SK-MEL-5 (cell line): ENCODE measurements around the gene C5orf58. TPM values are rescaled to one million over a fixed set of nuclear protein-coding genes. Genes with fewer than 3 reads are reported as not detected.

Experiments
- DNase-seq: peaks from one replicate; pipeline ENCODE4 v3.0.0-alpha.2; 2016; ENCODE audit warnings: low read depth, low spot score
- in situ Hi-C: cut with HindIII; loops from 2 replicates; pipeline ENCODE4 v1.10.0; 2016; ENCODE audit warnings: low sequenced_read_pairs, high pct_unique_total_duplicates, low pct_unique_long_range_greater_than_20kb
- polyA plus RNA-seq, 2 experiments: library from polyadenylated mRNA; depleted of rRNA; stranded (reverse); fragments of >200 nt; gene quantifications; 2 replicates each; pipeline ENCODE4 v1.2.3, GENCODE V29; 2015
- total RNA-seq: library from RNA; depleted of rRNA; stranded (reverse); fragments of >200 nt; shearing (Covaris generic); gene quantifications from 2 replicates; pipeline ENCODE4 v1.2.3, GENCODE V29; 2014; rRNA removed

Gene C5orf58, protein sequence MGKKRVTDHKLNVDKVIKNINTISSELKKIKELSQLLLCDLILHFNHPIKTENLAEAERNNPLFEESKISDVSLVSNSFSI
- not detected in 2 replicates for total RNA-seq
- polyA plus RNA-seq (2015; cell fraction: cytosol; rRNA removed) = not detected in 2 replicates
- not detected in 2 replicates for polyA plus RNA-seq (2015; cell fraction: nucleus; rRNA removed)

DNA sequence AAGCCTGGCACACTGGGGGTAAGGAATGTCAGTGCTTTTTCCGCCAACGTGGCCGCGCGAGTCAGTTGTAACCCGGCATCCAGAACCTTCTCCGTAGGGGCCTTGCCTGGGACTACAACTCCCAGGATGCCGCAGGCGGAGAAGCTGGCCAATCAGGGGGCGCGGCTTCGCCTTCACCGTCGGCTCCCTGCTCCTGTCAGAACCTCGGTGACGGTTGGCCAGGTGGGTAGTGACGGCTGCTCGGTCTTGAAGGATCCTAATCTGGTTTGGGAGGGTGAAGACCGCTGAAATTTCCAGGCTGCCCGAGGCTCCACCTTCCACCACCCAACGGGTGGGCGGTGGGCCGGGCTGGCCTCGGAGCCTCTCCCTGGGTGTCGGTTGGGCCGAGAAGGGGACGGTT, at the start of gene C5orf58:
Gene C5orf58, plus strand, starts transcription at position 200 of the 400 bp plus-strand sequence. CDS start 1,992 bp downstream, outside the sequence.
- in situ Hi-C loops = no loop called here
- no peak for DNase-seq

DNA sequence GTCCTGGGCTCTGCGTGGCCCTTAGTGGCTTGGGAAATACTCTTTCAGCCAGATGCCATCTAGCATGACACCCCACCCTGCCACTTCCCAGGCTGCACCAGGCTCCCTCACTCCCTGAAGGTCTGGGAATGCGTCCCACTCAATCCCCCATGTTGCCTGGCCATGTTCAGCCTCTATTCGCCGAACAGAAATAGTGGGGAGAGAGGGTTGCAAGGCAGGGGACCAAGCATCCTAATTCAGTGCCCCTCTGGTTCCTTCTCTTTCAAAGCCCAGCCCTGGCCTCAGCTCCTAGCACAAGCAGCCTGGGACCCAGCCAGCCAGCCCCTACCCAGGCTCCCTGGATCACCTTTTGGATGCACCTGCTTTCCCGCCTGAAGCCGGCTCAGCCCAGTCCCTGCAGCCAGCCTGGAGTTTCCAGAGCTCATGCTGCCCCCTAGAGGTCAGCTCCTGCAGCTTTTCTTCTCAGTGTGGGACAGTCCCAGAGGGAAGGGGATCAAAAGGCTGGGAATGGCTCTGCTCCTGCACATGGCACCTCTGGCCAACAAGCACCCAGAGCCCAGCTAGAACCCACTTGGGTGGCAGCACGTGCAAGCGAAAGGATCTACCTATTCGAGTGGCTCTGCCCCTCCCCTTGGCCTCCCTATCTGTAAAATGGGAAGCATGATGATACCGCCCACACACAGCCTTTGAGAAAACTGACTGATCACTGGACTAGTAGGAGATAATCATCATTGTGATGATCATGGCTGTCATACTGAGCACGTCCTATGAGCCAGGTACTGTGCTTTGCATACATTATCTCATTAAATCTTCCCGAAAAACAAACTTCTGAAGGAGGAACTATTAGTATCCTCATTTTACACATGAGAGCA, 48.7 kb upstream of the C5orf58 start:
- peak; percentile 75 for DNase-seq
- in situ Hi-C loops = no loop called here

DNA sequence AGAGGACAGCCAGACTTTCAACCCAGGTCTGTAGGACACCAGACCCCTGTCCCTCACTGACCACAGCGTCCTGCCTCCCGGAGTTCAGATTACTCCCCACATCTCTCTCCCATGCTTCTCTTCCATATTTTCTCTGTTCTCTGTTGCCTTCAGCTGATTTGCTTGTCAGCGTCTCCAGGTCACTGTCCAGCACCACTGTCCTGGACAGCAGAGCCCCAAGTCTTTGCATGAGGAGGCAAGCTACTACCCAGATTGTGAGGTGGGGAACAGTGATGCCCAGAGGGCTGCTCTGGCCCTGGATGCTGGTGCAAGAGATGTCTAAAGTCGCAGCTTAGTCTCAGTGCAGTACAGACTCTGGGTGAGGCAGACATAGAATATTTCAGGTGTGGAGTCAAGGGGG, 48.0 kb upstream of the C5orf58 start:
- no peak for DNase-seq
- in situ Hi-C loops = no loop called here

DNA sequence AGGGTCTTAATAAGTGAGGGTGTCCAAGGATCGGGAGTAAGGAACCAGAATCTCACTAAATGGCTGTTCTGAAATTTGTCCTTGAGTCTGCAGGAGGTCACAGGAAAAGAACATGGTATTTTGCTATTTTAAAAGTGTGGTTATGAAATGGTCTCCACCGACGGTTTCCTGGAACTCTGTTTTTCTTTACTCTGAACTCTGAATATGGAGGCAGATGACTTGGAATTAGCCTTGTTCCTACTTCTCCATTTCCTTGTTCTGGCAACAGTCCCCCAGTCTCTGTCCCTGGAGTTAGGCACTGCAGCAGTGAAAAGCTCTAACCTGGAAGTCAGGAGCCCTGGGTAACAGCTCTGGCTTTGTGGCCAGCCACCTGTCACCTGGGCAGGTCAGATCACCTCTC, 46.6 kb upstream of the C5orf58 start:
- no peak for DNase-seq
- in situ Hi-C loops = no loop called here

DNA sequence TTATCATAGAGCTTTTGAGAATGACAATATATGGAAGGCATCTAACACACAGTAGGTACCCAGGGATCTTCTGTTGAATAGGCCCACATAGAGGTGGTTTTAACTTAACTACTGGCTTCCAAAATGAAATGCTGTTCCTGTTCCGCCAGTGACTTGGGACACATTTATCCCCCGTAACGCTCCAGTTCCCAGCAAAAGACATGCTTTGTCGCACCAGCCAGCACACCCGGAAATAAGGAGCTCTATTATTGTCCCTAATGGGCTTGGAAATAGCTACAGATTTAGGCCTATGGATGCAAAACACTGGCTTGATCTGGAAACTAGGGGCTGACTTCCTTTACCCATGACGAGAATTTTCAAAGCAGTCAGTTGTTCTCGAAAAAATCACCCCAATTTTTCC, 45.9 kb upstream of the C5orf58 start:
- in situ Hi-C loops = no loop called here
- no peak for DNase-seq

DNA sequence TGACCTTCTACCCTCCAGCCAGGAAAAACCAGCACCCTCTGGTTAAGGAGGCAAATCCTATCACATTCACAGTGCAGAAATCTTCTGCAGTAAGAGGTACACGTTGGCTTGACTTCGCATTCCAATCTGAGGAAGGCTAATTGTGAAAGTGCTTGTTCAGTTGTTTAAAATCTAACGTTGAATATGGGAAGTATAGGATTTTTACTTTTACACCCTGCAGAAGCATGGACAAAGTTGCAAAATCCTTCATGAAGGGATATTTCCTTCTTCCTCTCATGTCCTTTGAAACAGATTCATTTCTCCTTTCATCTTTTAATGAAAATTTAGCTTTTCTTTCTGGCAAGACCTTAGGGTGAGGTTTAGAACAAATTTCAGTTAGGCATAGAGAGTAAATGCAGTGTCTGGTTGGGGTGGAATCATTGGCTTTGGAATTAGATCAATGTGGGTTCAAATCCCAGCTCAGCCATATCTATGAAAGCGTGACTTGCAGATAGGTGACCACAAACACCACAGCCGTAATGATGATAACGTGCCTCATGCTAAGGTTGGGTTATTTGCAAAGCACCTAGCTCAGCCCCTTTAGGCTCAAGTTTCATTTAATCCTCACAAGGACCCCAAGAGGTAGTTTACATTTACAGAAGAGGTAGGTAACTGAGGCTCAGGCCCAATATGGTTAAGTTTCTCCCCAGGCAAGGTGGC, 42.2 kb upstream of the C5orf58 start:
- in situ Hi-C loops = no loop called here
- DNase-seq = no peak

DNA sequence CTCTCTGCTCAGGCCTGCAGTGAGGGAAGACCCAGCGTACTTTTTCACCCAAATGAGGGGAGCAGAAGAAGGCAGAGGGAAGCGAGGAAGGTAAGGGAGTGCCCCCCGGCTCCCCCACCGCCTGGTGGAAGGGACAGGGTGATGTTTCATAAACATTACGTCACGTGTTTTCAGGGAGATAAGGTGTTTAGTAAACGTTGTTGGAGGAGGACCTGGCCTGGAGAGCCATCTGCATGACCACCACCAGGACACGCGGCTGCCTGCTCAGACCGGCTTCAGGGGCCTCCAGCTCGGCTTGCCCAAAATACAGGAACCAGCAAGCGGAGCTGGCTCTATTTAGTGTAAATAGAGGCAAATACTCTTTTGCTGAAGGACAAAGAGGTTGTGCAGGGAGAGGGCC, 40.0 kb upstream of the C5orf58 start:
- in situ Hi-C loops = no loop called here
- DNase-seq = no peak

DNA sequence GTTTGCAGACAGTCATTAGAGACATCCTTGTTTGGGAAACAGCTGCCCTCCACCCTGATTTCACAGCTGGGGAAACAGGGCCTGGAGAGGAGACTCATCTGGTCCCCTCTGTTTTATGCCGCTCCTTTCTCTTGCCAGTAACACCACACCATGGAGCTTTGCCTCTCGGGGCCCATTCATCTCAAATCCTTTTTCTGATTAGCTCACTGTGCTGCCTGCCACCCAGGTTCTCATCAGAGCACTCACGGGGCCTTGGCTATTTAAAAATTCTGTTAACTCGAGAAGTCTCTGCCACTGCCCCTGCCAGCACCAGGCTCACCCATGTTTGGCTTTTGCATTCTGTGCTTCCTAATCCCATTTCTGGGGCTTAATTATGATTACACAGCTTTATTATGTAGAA, 36.8 kb upstream of the C5orf58 start:
- in situ Hi-C loops = no loop called here
- no peak for DNase-seq

DNA sequence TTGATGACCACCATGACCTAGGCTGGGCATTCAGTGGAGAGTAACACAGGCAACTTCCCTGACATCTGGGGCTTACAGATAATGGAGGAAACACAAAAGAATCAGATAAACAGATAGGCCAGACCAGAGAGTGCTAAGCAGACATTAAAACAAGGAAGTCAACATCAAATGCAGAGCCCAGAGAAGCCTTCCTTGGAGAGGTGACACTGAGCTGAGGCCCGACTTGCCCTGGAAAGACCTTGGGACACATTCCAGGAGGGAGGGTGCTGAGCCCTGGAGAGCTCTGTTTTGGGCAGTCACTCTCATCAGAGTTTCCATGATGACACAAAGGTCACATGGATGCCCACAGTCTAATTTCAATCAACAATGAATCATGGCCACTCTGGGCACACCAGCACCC, 31.9 kb upstream of the C5orf58 start:
- in situ Hi-C loops = no loop called here
- DNase-seq = no peak

DNA sequence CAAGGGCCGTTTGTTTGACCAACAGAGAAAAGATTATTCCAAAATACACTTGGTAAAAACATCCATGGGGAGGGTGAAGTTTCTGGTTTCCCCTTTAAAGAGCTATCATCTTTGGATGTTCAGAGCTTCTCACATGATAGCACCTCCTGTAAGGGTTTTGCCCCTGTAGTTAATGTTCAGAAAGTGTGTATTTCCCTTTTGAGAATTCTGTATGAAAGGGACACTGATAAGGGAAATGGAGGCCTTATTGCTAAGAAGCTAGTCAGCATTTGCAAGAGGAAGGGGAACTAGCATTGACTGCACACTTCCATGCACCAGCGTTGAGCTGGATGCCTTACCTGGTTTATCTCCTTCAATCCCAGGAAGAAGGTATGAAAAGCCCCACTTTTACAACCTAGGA, 31.5 kb upstream of the C5orf58 start:
- in situ Hi-C loops = no loop called here
- no peak for DNase-seq

DNA sequence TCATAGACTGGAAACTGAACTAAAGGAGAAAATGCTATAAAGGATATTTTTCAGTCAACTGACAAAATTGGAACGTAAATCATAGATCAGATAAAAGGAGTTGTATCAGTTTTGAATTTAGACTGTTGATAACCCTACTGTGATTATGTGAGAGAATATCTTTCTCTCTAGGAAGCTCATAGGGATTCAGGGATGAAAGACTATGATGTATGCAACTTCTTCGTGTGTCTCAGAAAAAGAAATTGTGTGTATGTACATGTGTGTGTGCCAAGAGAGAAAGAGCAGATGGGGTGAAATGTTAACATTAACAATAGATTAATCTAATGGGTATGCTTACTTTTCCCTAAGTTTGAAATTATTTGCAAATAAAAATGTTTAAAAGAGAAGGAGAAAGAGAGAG, 30.7 kb upstream of the C5orf58 start:
- DNase-seq = no peak
- in situ Hi-C loops = no loop called here

DNA sequence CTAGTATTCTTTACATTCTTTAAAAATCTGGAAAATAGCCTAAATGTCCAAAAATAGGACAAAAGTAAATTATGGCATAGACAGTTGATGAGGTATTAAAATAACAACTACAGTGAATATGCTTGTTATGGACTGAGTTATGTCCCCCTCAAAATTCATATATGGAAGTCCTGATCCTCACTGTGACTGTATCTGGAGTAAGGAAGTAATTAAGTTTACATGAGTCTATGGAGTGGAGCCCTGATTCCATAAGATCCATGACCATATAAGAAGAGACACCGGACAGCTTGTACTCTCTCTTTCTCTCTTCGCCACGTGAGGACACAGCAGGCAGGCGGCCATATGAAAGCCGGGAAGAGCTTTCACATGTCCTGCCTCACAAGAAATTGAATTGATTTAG, 28.6 kb upstream of the C5orf58 start:
- in situ Hi-C loops = no loop called here
- DNase-seq = no peak

DNA sequence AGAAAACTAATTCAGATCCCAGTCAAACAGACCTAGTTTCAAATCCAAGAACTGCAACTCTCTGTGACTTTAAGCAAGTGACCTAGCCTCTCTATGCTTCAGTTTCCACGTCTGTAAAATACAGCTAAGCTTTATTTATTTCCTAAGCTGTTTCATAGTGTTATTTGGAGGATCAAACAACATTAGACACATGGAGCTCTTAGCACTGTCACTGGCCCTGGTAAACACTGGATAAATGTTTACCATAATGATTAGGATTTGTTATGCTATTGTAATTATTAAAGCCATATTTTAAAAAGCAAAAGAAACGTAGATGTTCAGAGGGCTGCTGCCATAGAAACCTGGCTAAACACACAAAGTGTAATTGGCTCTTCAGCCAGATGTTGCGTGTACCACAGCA, 26.6 kb upstream of the C5orf58 start:
- in situ Hi-C loops = no loop called here
- DNase-seq = no peak

DNA sequence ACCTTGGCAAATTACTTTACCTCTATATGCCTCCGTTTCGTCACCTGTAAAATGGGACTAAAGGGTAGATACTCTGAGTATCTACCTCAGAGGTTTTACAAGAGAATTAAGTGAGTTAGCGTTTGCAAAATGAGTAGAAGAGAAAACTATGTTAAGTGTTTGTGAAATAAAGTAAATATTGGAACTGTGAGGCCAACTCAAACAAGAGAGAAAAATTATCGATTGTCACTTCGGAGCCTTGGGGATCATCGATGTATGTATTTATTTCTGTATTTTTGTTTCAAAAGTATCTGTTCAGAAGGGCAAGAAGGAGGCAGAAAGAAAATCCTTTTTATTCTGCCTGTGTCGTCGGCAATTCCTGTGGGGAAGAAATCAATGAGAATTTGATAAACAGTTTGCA, 25.8 kb upstream of the C5orf58 start:
- no peak for DNase-seq
- in situ Hi-C loops = no loop called here

DNA sequence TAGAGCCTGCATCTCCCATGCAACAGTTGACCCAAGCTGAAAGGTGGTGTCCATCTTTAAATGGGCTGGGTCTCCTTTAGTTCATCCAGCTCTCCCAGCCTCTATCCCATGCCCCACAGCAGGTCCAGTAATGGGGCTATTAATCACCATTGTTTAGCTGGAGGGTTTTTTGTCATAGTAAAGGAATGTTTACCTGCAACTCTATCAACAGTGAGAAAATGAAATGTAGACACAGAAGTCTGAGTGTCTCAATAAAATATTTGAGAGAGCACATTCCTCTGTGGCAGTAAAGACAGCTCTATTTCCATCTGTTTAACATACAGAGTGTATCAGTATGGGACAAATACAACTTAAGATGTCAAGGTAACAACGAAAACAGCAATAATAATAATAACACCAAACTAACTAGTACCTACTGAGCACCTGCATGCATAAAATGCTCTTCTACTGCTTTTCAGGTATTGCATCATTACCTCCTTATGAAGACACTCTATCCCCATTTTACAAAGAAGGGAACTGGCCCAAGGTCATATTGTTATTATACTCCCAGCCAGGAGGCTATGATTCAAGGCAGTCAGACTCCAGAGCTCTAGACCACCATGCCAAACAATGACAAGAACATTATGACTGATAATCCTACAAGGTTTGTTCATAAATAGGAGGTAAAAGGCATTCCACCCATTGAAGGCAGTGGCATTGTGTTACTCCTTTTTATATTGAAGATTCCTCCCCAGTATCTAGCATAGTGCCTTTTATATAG, 21.0 kb upstream of the C5orf58 start:
- in situ Hi-C loops = no loop called here
- no peak for DNase-seq

DNA sequence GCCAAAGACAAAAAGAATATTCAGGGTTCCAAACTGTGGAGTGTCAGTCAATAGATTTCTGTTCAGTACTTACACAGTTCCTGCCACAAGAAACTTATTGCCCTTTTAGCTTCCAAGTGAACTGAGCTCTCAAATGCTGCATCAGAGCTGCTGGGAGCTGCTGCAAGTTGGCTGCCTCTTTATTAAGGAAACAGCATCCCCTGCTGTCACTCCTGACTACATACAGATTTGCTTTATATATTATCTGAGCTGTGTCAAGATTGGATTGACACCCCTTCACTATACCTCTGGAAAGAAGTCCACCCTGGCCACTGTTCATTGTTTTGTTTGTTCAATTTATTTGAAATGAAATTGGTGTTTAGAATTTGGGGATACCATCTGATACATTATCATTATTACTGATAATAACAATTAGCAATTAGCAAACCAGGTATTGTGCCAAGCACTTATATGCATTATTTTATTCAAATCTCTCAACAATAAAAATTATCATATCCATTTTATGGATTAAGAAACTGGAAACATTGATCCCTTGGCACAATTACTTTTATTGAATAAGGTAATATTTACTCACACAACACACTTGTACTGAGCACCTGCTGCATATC, 16.4 kb upstream of the C5orf58 start:
- in situ Hi-C loops = no loop called here
- DNase-seq = peak; percentile 68

DNA sequence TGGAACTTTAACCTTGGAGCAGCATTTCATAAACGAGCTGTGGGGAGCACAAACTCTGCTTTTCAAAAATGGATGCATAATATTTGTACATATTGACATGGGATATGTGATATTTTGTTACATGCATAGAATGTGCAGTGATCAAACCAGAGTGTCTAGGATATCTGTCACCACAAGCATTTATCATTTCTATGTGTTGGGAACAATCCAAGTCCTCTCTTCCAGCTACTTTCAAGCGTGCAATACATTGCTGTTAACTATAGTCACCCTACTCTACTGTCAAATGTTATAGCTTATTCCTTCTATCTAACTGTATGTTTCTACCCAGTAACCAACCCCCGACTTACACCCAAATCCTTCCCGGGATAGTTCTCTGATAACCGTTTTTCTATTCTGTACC, 15.0 kb upstream of the C5orf58 start:
- no peak for DNase-seq
- in situ Hi-C loops = no loop called here

DNA sequence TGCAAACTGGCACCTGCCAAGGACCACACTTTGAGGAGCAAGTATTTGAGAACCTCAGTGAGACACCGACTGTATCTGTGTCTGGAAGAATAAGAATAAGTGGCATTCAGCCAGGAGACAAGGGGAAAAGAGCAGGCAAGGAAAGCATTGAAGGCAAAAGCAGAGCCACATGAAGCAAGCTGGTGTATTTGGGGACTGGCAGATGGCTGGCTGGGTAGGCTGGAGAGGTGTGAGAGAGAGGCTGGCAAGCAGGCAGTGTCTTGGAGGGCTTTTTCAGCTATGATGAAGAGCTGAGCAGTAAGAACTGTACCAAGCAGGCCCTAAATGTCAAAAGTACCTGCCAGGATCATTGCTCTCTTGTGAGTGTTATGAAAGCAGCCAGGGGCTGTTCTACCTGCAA, 14.1 kb upstream of the C5orf58 start:
- no peak for DNase-seq
- in situ Hi-C loops = no loop called here
